Gastroesophageal sphincter (tissue), 3 donors: ENCODE data around the gene MBOAT1.

Source experiments
- POLR2A ChIP-seq, 2 donors: fragments of 450-650 bp; IDR thresholded peaks; one replicate each; pipeline ENCODE4 v1.6.1; 2017; ENCODE audit warnings: antibody characterized with exemption in 2 of 2, mild to moderate bottlenecking in 2 of 2, moderate library complexity in 1 of 2
- TF ChIP-seq, protein P1 (sequence below), 4 experiments: fragments of 200-600 bp in 2 of 4; fragments of 450-650 bp in 2 of 4; sonication (generic) in 1 of 4; IDR thresholded peaks; one replicate each; pipeline ENCODE4 v1.5.1; 2017 to 2019; ENCODE audit warnings: antibody characterized with exemption in 4 of 4, mild to moderate bottlenecking in 2 of 4, moderate library complexity in 2 of 4

DNA sequence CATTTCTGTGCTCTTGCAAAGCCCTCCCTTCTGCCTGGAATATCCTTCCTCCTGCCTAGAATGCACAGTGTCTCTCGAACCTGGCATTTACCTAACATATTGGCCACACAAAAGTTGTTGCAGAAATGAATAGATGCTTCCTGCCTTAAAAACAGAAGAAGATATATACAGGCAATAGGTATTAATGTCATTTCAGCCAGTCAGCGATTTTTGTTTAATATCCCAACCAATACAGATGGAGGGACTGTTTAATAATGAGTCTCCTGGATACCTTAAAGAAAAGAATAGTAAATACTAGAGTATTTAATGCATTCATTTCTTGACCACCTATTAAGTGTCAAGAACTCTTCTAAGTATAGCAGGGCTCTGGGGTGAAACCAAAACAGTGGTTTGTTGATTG lies 70.3 kb downstream of the MBOAT1 start:
- TF ChIP-seq POLR2A (IDR thresholded peaks at IDR 0.05): no peak
- TF ChIP-seq, protein P1, sequence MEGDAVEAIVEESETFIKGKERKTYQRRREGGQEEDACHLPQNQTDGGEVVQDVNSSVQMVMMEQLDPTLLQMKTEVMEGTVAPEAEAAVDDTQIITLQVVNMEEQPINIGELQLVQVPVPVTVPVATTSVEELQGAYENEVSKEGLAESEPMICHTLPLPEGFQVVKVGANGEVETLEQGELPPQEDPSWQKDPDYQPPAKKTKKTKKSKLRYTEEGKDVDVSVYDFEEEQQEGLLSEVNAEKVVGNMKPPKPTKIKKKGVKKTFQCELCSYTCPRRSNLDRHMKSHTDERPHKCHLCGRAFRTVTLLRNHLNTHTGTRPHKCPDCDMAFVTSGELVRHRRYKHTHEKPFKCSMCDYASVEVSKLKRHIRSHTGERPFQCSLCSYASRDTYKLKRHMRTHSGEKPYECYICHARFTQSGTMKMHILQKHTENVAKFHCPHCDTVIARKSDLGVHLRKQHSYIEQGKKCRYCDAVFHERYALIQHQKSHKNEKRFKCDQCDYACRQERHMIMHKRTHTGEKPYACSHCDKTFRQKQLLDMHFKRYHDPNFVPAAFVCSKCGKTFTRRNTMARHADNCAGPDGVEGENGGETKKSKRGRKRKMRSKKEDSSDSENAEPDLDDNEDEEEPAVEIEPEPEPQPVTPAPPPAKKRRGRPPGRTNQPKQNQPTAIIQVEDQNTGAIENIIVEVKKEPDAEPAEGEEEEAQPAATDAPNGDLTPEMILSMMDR (IDR thresholded peaks at IDR 0.05): no peak
